Amniotic epithelial cell (primary cell): Measurements from ENCODE around the gene UAP1.
A peak's percentile ranks its signal among the peaks of the same experiment; 100 is the strongest.

Experiments used
- DNase-seq: peaks from one replicate; pipeline ENCODE4 v3.0.0-alpha.2; 2010; ENCODE audit warnings: low read depth

Gene UAP1

DNA sequence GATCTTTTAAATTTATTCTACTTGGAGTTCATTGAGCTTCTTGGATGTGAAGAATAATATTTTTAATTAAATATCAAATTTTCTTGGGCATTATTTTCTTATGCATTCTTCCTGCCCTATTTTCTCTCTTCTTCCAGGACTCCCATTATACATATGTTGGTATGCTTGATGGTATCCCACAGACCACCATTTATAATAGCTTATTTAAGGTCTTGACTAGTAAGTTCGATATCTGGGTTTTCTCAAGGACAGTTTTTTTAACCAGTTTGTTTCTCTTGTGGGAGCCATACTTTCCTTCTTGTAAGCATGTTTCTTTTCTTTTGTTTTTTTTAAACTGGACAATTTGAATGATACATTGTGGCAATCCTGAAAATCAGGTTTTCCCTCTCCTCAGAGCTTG is 55.3 kb downstream of the UAP1 start:
- DNase-seq, result no peak

DNA sequence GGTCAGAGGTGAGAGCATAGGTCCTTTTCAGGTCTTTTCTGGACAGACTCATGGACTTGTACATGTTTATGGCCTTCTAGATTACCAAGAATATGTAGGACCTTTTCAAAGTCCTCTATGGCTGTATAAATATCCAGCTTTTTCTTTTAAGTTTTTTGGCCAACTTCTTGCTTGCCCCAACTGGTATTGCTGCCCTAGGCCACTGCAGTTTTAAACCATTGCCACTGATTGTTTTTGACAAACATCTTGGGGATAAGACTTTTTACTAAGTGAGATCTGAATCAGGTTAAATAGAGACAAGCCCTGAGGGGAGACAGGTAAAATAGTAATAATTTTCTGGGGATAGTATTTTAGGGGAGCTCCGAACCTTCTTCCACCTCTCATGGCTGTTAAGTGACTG is 56.0 kb downstream of the UAP1 start:
- no peak for DNase-seq

DNA sequence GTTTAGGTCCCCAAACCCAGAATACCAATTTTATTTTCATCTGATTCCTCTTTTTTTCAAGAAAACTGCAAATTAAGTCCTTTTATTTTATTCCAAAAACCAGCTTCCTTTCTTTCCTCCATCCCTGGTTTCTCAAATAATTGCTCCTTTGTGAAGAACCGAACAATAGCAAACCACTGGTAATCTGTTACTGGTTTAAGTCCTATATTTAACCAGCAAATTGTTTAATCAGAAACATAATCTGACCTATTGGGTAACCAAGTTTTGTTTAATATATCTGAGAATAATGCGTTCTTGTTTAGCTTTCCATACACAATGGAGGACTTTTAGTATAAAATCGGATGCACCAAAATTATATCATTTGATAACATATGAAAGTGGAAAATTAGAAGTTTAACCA is 57.6 kb downstream of the UAP1 start:
- no peak for DNase-seq

DNA sequence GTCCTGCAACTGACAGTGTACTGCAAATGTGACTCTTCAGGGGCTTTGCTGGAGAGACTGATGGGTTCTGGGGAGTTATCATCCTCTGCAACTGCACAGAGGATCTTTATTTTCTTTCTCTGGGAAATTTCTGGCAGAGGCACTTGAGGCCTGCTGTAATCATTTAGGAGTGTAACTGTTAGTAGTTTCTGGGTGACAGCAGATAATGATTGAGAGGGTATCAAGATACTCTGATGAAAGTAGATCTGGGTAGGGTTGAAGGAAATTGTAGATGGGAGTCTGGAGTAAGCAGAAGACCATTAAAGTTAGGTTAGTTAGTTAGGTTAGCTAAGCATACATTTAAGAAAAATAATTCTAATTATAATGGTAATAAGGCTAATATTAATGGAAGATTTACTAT is 59.7 kb downstream of the UAP1 start:
- DNase-seq, result no peak

DNA sequence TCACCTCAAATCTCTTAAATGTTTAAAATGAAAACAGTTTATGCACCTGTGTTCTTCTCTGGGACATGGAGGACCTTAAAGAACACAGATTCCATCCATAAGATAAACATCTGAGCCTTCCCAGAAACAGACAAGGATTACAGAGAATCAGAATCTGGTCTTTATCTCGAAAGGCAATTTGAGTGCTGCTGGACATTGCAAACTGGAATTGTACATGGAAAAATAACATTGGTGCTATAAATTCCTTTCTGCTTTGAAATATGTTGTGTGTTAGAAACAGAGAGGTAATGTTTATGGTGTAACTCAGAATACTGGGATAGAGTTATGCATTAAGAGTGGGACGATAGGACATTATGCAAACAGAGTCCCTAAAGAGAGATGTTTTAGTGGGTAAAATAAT is 64.2 kb downstream of the UAP1 start:
- no peak for DNase-seq

DNA sequence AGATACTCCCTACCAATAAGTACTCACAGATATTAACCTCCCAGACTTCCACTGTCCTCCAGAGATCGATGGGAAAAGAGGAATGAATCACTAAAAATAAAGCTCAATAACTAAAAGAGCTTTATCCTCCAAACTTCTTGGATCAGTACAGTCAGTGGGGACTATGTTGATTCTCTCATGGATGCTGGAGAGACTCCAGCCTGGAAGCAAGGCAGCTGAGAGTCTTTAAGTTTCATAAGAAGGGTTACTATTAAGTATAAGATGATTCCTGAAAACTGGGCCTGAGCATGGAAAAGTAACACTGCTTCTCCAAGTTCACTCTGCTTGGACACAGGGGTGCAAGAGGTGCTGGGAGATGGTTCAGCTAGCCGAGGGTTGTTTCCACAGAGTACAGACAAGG is 64.6 kb downstream of the UAP1 start:
- DNase-seq, result no peak

DNA sequence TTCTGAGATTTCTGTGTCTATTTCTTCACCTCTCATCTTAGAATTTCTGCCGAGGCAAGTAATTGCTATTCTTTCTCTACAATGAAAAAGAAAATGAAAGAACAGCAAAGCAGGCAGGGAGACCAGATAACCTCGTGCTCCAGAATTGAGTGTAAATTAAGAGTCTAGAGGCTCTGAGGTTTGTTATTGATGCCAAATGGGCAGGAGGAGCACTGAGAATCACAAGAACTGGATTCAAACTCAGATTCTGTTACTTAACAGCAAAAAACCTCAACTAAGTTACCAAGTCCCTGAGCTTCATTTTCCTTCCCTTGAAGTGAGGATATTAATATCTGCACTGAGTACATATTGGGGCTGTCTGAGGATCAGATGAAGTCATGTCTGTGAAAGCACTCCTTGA is 65.2 kb downstream of the UAP1 start:
- DNase-seq, result no peak

DNA sequence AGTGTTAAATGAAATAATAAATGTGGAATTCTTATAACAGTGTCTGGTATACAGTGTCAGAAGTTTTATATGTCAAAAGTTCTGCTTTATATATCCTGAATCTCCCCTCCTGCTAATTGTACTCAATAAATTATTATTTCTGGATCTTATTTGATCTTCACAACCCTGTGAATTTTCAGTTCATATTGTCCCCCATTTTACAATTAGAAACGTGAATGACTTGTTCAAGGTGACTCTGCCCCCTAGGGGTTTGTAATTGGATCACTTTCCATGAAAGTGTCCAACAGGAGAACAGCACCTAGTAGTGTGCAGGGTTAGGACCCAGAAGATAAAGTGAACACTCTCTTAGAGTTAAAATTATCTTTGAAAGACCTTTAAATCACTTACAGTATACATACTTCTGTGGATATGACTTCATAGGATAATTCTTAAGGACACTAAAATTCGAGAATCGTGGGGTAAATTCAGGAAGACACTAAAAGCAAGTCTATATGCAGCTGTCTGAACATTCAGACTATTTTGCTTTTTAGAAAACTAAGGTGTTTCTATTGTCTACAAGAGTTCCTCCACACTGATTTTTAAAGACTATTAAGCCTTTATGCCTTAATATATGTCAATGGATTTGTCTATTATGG is 66.3 kb downstream of the UAP1 start:
- peak; percentile 53 for DNase-seq

DNA sequence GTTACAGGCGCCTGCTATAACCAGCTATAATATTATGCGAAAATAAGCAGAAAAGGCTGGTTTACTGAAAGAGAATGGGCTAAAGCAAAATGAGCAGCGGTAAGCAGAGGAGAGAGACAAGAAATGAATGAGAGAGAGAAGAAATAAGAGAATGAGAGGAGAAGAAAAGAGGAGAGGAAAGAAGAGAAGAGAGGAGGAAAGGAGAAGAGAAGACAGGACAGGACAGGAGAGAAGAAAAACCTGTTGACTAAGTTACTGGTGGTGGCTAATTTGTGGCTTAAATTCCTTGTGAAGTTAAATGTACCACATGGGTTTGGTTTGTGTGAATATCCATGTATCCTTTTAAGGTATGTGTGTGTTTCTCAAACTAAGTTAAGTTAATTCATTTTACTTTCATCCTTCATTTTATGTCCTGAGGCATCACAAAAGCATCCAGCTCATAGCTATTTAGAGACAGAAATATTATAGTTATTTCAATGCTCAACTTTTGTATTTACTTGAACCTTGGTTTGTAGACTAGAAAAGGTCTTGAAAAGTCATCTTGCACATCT is 67.6 kb downstream of the UAP1 start:
- no peak for DNase-seq

DNA sequence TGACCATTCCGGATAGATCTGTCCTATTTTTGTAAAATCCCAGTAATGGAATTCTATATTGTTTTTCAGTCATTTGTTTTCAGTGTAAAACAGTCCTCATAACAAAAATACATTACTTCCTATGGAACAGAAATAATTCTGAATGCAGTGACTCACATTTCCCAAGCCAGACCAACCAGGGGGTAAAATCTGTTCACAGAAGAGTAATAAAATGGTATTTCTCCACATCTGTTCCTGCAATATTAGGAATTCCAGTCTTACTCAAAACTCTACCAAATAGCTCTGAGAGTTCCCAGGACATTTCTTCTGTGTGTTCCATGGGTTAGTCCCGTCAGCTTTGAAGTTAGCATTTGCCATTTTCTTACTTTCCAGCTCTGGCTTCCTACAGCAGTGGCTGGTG is 68.1 kb downstream of the UAP1 start:
- DNase-seq, result peak; percentile 78

DNA sequence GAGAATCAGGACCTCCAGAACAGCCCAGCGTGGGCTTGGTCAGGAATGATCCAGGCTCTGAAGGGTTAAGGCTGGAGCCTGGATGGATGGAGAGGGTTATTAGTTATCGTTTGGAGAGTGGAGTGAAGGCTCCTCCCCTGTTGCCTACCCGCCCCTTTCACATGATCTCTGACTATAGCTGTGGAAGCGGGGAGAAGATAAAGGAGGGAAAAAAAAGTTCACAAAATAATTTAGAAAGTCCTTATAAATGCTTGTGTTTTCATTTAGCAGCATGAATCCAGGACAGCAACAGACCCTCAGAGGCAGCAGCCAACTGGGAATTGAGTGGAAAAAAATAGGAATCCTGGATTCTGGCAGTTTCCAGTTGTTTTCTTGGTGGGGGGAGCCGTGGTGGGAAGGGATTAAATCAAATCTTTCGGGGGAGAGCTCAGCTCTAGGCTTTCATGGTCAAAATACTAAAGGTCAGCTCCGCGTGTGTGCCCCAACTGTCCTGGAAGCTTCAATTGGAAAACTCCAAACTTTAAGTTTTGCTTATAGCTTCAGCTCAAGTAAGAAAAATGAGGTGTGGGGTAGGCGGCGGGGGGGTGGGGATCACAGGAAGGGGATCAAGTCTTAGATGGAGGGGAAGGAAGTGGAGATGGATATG is 70.1 kb downstream of the UAP1 start:
- DNase-seq, result peak; percentile 76

DNA sequence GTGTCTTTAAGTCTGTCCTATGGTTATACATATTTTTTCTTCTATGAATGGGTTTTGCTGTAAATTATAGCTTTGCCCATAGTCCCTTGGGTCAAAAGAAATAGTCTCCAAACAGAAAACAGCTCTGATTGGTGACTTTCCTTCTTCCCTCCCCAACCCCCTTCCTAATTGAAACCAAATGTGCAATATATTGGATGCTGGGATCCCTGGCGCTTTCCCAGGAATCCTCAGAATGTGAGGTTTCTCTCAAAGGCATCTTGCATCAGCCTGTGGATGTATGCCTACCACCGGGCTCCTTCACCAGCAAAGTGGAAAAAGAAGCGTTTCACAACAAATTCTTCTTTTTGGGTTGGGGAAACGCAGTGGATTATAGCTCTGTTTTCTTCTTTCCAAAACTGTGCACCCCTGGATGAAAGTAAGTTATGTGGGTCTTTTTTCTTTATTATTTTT is 70.7 kb downstream of the UAP1 start, which contains the start of gene DDR2:
DDR2 (plus strand) TSS at position 248 of the 450 bp plus-strand sequence. CDS start 86,600 bp downstream, outside the sequence.
- DNase-seq, result peak; percentile 87

DNA sequence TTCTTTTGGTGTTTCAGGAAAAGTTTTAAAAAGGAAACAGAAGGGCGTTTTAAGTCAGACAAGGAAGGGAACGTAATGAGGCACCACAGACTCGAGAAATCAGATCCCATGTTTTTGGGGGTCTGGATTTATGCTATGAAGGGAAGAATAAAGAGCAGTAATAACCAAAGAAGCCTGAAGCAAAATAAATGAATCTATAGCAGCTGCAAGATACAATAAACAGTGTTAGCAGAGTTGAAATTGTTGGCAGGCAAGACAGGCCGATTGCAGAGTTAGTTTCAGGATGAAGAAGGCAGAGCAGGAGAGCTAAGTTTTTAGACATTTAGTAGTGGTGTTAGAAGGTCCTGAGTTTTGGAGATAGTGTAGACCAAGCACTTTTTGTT is 71.2 kb downstream of the UAP1 start:
- DNase-seq, result peak; percentile 48

DNA sequence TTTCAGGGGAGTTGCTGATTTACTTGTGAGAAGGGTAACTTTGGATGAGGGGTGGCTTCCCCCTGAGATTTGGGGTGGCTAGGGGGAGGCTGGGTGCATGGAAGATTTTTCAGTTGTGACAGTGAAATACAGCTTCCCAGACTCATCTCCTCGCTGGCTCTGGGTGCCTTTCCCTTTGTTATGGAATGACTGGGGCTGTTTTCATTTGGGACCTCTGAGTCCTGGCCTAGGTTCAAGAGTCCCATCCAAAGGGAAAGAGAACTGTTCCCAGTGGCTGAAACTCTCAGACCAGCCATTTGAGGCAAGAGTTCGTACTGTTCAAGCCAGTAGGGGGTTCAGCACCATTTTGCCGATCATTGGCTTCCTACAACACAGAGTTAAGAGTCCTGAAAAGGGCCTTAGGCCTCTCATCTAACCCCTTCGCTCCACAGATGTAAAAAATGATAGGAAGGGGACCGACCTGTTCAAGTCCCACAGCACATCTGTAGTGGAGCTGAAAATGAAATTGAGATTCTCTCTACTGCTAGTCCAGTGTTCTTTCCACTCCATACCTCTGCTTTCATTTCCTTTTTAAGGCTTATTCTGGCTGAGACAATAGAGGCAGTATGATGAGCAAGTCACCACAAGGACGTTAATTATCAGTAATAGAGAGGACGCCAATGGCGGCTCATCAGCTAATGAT is 71.7 kb downstream of the UAP1 start:
- DNase-seq, result peak; percentile 42

DNA sequence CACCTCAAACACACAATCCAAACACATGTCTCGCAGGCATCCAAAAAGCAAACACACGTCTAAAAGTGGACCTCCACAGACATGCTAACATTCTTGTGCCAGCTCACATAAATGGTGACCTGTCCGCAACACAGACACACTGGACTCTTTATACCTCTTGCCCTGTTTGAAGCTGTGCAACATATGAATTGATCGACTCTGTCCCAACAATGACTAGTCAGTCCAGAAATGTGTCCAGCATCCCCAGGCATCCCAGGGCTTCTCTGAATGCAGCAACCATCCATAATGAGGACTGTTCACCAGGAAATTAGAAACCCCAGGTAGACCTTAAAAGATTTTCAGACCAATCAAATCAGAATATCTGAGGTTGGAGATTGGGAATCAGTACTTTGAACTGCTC is 73.9 kb downstream of the UAP1 start:
- no peak for DNase-seq

DNA sequence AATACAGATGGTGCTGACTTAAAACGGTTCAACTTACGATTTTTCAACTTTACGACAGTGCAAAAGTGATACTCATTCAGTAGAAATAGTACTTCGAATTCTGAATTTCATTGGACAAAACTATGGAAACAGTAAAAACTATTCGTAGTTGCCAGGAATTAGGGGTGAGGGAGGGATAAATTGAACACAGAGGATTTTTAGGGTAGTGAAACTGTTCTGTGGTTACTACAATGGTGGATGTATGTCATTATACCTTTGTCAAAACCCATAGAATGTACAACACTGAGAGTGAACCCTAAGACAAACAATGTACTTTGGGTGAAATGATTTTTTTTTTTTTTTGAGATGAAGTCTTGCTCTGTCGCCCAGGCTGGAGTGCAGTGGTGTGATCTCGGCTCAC is 78.2 kb downstream of the UAP1 start:
- no peak for DNase-seq

DNA sequence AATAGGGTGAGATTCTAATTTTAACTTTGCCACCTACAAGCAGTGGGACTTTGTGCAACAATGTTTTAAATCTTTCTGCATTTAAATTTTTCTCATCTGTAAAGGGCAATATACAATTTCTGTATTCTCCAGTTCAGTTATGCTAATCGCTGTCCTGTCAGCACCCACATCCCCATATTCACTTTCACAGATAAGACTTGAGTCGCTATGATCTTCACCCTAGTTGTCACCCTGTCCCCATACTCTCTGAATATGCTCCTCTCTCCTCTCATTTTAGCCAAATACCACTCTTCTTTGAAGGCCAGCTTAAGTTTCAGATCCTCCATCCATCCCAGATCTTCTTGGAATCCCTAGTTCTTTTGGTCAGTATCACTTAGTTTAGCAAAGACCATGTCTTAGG is 79.6 kb downstream of the UAP1 start:
- DNase-seq, result no peak

DNA sequence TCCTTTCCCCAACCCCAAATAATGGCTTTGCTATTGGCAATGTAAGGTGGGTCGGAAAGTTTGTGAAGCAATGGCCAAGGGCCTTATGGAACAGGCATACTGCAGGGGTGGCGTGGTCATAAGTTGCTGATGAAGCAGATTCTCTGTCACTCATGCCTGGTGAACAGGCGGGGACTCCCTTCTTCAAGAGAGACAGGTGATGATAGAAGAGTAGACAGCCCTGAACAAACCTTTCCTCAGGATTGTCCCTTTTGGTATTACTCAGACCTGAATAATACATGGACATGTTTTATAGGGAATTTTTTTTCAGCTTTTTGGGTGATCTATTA is 83.4 kb downstream of the UAP1 start:
- no peak for DNase-seq

DNA sequence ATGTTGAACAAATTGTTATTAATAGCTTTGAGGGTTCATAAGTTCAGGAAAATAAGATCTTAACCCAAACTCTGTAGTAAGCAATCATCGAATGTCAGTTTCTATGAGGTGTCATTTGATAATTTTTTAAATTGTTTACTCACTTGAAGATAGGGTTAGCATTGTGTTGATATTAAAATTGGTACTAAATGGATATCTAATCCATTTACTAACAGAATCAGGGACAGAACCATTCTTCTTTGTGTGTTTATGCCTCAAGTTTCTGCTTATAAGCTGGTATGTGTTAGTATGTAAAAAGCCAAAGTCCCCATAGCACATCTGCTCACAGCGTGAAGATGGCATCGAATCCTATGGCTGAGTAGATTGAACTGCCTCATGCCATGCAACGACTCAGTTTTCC is 84.1 kb downstream of the UAP1 start:
- DNase-seq, result no peak

DNA sequence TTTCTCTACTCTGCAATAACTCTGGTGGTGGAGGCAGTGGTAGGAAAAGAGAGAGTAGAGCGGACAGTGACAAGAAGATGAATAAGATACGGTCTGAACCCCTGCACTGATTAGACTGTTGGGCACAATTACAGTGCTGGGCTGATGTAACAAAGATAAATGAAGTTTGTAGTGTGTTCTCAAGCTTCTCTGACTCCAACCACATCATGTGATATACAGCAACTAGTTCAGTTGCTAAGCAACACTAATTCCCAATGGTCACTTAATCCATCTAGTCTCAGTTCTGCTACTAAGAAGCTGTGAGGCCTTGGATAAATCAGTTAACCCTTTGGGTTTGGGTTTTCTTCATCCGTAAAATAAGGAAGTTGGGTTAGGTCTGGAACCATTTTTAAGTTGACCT is 88.1 kb downstream of the UAP1 start:
- peak; percentile 76 for DNase-seq
